Neutrophil (primary cell): ENCODE data around the gene PLPP3.

Experiments
- H3K27ac ChIP-seq: fragments of 200-600 bp; sonication (generic); 2 replicates; pipeline ENCODE4 v1.5.1; 2016; ENCODE audit warnings: mild to moderate bottlenecking, moderate library complexity
- H3K27me3 ChIP-seq: fragments of 200-600 bp; sonication (generic); 2 replicates; pipeline ENCODE4 v1.6.0; 2016; ENCODE audit warnings: mild to moderate bottlenecking
- H3K36me3 ChIP-seq: fragments of 200-600 bp; sonication (generic); 2 replicates; pipeline ENCODE4 v1.5.1; 2017
- H3K4me1 ChIP-seq, 2 experiments: fragments of 200-600 bp in 1 of 2; sonication (generic) in 1 of 2; 1 replicate in 1 of 2; 2 replicates in 1 of 2; pipeline versions ENCODE4 v1.5.1 to v1.6.1; 2013 to 2016; ENCODE audit warnings: low read depth in 1 of 2, low read length in 1 of 2, mild to moderate bottlenecking in 1 of 2, moderate library complexity in 1 of 2; ENCODE audit not compliant: control insufficient read depth in 1 of 2, insufficient read depth in 1 of 2
- H3K4me3 ChIP-seq, 2 experiments: fragments of 200-600 bp in 1 of 2; sonication (generic) in 1 of 2; 1 replicate in 1 of 2; 2 replicates in 1 of 2; pipeline ENCODE4 v1.5.1; 2013 to 2016; ENCODE audit warnings: low read depth in 1 of 2, low read length in 1 of 2, mild to moderate bottlenecking in 1 of 2, moderate library complexity in 1 of 2
- H3K9me3 ChIP-seq: fragments of 200-600 bp; sonication (generic); 2 replicates; pipeline ENCODE4 v1.5.1; 2016
- TF ChIP-seq, protein P1 (sequence below): fragments of 200-600 bp; sonication (generic); IDR thresholded peaks from 2 replicates; pipeline ENCODE4 v1.5.1; 2016; ENCODE audit warnings: antibody characterized with exemption

Gene PLPP3

DNA sequence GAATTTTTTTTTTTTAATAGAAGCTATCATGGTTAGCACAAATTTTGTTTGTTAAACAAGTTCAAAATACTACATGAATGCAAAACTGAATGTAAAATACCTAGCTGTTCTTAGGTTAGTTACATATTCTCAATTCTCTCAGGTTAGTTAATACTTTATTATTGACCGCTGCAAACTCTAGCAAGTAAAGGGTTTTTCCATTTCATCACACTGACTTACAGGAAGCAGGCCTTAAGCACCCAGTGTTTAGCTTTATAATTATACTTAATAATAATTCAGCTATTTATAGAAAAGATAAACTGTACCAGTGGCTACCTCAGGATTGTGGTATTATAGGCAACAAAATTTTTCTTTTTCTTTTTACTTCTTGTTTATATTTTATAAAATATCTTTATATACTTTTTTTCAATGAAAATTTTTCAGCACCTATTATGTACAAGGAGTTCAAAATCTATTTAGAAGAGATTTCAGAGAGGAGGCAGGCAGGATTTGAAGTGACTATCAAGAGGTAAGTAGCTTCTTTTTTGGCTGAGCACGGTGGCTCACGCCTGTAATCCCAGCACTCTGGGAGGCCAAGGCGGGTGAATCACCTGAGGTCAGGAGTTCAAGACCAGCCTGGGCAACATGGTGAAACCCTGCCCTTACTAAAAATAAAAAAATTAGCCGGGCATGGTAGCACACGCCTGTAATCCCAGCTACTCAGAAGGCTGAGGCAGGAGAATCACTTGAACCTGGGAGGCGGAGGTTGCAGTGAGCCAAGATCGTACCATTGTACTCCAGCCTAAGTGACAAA is 17.9 kb downstream of the PLPP3 start:
- no peak overlapping the region for H3K27ac ChIP-seq
- no peaks in the 10 kb centered on the region for H3K27me3 ChIP-seq
- TF ChIP-seq, protein P1, sequence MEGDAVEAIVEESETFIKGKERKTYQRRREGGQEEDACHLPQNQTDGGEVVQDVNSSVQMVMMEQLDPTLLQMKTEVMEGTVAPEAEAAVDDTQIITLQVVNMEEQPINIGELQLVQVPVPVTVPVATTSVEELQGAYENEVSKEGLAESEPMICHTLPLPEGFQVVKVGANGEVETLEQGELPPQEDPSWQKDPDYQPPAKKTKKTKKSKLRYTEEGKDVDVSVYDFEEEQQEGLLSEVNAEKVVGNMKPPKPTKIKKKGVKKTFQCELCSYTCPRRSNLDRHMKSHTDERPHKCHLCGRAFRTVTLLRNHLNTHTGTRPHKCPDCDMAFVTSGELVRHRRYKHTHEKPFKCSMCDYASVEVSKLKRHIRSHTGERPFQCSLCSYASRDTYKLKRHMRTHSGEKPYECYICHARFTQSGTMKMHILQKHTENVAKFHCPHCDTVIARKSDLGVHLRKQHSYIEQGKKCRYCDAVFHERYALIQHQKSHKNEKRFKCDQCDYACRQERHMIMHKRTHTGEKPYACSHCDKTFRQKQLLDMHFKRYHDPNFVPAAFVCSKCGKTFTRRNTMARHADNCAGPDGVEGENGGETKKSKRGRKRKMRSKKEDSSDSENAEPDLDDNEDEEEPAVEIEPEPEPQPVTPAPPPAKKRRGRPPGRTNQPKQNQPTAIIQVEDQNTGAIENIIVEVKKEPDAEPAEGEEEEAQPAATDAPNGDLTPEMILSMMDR: no peak
- H3K4me3 ChIP-seq: no peak overlapping the region
- H3K9me3 ChIP-seq: no peaks in the 10 kb centered on the region
- H3K36me3 ChIP-seq: no peaks in the 10 kb centered on the region
- peaks cover 34 to 46% of the 10 kb centered on the region in 2 experiments for H3K4me1 ChIP-seq

DNA sequence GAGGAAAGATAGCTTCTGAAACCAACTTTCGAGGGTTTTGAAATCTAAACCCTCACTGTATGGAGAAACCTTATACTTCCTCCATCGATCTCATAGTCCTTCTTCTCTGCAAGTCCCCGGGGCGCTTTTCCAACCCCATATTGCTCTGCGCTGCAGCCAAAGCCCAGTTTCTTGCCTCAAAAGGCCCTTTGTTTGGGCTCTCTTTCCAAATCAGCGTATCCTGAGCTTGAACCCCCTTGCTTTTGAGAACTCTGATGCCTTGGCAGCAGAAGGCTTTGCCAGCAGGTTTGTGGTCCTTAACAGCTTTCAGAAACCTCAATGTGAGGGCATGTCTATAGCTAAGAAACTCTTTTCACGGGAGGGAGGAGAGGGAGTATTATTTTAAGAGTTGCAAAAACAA is 21.6 kb downstream of the PLPP3 start:
- Histone ChIP-seq H3K36me3 (no peaks in the 10 kb centered on the region), H3K9me3 (no peaks in the 10 kb centered on the region), H3K4me3 (peak overlapping the region in 1 of 2 experiments; percentile 32), H3K27ac (peak overlapping the region; percentile 42), H3K27me3 (no peaks in the 10 kb centered on the region), H3K4me1 (peaks cover 16 to 34% of the 10 kb centered on the region in 2 experiments)
- TF ChIP-seq, protein P1: no peak

DNA sequence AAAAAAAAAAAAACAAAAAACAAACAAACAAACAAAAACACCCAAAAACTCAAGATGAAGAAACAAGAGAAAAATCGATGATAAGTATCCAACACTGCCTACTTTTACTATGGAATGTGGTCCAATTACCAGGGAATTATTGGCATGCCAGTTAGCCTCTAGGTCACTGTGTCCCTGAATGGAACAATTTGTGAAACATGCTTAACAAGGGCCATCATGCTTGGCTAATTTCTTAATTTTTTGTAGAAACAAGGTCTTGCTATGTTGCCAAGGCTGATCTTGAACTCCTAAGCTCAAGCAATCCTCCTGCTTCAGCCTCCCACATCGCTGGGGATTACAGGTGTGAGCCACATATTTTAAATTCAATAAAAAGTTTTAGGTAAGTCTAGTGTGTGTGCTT is 23.9 kb downstream of the PLPP3 start:
- Histone ChIP-seq H3K4me1 (peaks cover 14 to 28% of the 10 kb centered on the region in 2 experiments), H3K4me3 (no peak overlapping the region), H3K9me3 (no peaks in the 10 kb centered on the region), H3K36me3 (no peaks in the 10 kb centered on the region), H3K27me3 (no peaks in the 10 kb centered on the region), H3K27ac (no peak overlapping the region)
- TF ChIP-seq, protein P1: no peak

DNA sequence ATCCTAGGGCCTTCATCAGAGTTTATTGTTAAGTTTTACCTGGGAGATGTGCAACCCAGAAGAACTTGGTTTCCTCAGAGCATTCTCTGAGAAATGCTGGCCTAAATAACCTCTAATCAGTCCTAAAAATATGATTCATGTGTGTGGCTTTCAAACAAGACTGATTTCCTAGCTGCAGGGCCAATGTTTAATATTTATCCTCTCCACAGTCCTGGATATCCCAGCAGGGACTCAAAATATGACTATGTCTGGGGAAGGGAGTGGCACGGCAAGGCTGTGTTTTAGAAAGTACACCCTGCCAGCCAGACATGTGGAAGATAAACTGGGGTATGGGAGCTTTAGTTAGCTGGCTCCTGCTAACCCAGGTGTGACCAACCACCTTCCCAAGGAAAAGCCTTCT is 26.3 kb downstream of the PLPP3 start:
- H3K4me1 ChIP-seq: peaks cover 11 to 23% of the 10 kb centered on the region in 2 experiments

DNA sequence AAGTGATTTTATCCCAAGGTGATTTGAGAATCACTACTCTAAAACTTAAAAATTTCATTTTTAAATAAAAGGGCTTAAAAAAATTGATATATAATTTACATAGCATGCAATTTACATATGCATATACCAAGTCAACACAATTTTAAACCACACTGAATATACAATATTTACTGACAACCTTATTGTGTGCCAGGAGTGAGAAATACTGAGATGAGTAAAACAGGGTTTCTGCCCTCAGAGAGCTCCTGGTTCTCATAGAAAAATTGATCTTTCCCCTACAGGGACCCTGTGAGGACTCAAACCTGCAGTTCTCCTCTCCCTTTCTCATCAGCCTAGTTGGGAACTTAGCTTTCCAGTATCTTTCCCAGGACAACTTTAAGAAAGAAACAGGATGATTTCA is 27.0 kb downstream of the PLPP3 start:
- Histone ChIP-seq H3K4me3 (no peak overlapping the region), H3K4me1 (peaks cover 4 to 16% of the 10 kb centered on the region in 2 experiments), H3K36me3 (no peaks in the 10 kb centered on the region), H3K27ac (no peak overlapping the region), H3K9me3 (no peaks in the 10 kb centered on the region), H3K27me3 (no peaks in the 10 kb centered on the region)
- TF ChIP-seq, protein P1: no peak

More for the DNA sequence above, 26.3 kb downstream of the PLPP3 start:
- Histone ChIP-seq H3K9me3 (no peaks in the 10 kb centered on the region), H3K27me3 (no peaks in the 10 kb centered on the region), H3K4me3 (no peak overlapping the region), H3K36me3 (no peaks in the 10 kb centered on the region), H3K27ac (no peak overlapping the region)
- TF ChIP-seq, protein P1: no peak
